Measurements from ENCODE around the gene GPC3. TPM values are rescaled to one million over a fixed set of nuclear protein-coding genes. Genes with fewer than 3 reads are reported as not detected.
A peak's percentile ranks its signal among the peaks of the same experiment; 100 is the strongest.

Gene GPC3
- total RNA-seq, 1 donor, result not detected

DNA sequence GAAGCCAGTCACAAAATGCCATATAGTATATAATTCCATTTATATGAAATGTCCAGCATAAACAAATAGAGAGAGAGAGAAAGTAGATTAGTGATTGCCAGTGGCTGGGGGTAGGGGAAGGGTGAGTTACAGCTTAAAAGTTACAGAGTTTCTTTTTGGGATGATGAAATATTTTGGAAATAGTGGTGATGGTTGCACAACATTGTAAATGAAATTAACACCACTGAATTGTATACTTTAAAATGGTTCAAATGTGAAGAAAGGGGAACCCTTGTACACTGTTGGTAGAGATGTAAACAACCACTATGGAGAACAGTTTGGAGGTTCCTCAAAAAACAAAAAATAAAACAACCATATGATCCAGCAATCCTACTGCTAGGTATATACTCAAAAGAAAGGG, 439.0 kb downstream of the GPC3 start:
- DNase-seq (ENCODE audit: low read depth), result peak; percentile 21

DNA sequence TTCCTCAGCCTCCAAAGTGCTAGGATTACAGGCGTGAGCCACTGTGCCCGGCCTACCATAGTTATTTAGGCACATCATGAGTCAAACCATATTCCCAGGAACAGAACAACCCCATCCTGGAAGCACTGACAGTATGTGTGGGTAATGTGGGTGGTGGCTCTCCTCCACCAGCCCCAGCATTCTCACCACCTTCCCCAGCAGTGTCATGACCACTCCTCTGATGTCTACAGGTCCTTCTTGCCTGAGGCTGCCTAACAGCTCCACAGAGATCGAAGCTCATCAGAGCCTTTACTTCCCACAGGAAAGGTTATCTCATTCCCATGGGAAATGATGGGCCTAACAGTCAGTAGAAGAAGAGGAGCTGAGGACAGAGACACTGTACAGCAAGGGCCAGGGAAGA, 440.6 kb downstream of the GPC3 start:
- no peak for DNase-seq (ENCODE audit: low read depth)

More for the DNA sequence above, 439.0 kb downstream of the GPC3 start:
- TF ChIP-seq, protein P1, sequence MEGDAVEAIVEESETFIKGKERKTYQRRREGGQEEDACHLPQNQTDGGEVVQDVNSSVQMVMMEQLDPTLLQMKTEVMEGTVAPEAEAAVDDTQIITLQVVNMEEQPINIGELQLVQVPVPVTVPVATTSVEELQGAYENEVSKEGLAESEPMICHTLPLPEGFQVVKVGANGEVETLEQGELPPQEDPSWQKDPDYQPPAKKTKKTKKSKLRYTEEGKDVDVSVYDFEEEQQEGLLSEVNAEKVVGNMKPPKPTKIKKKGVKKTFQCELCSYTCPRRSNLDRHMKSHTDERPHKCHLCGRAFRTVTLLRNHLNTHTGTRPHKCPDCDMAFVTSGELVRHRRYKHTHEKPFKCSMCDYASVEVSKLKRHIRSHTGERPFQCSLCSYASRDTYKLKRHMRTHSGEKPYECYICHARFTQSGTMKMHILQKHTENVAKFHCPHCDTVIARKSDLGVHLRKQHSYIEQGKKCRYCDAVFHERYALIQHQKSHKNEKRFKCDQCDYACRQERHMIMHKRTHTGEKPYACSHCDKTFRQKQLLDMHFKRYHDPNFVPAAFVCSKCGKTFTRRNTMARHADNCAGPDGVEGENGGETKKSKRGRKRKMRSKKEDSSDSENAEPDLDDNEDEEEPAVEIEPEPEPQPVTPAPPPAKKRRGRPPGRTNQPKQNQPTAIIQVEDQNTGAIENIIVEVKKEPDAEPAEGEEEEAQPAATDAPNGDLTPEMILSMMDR (IDR thresholded peaks at IDR 0.05; ENCODE audit: insufficient read depth, low read length), result no peak
- H3K4me3 ChIP-seq (ENCODE audit: low read depth, low read length), result no peak overlapping the region

DNA sequence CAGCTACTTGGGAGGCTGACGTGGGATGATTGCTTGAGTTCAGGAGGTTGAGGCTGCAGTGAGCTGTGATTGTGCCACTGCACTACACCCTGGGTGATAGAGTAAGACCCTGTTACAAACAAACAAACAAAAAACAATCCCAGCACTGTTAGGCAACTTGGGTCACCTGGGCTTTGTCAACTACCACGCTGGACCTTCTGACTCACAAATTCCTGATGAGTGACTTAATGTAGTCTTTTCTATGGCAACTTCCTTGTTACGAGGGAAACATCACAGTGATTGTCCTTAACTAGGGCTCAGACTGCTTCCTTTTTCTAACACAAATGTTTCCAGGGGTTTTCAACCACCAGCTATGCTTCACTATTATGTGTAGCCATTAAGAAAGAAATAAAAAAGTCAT, 441.3 kb downstream of the GPC3 start:
- no peak overlapping the region for H3K4me3 ChIP-seq (ENCODE audit: low read depth, low read length)
- peak; percentile 55 for DNase-seq (ENCODE audit: low read depth)
- TF ChIP-seq, protein P1 (IDR thresholded peaks at IDR 0.05; ENCODE audit: insufficient read depth, low read length), result no peak

More for the DNA sequence above, 440.6 kb downstream of the GPC3 start:
- TF ChIP-seq, protein P1 (IDR thresholded peaks at IDR 0.05; ENCODE audit: insufficient read depth, low read length), result no peak
- H3K4me3 ChIP-seq (ENCODE audit: low read depth, low read length), result no peak overlapping the region

DNA sequence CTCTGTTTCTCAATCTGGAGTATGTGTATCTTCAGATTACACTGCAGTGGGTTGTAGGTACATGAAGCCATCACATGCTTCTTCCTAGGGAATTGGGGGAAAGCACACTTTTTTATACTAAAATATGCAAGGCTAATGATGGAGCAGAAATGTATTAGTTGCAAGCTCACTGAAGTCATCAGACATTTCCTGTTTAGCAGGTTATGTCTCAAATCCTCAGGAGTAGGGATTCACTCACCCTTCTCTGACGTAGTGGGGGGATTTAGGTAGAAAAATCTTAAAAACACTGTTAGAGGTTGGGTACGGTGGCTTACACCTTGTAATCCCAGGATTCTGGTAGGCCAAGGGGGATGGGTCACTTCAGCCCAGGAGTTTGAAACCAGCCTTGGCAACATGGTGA, 441.7 kb downstream of the GPC3 start:
- TF ChIP-seq, protein P1 (IDR thresholded peaks at IDR 0.05; ENCODE audit: insufficient read depth, low read length), result no peak
- H3K4me3 ChIP-seq (ENCODE audit: low read depth, low read length), result no peak overlapping the region
- DNase-seq (ENCODE audit: low read depth), result no peak

DNA sequence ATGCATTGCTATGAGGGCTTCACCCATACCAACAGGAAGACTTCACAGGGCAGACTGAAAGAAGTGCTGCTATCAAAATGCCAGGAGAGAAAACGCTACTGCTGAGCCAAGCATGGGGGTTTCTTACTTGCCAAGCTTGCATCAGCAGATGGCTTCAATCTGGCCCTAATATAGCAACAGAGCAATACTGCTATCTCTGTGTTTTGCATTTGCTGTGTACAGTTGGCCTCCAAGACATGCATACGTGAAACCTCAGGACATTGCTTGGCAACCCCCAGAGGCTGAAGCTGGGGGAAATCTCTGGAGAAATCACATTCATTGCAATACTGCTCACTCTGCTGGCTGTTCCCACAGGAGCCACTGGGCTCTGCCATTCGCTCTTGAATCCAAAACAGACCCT, 442.9 kb downstream of the GPC3 start:
- TF ChIP-seq, protein P1 (IDR thresholded peaks at IDR 0.05; ENCODE audit: insufficient read depth, low read length), result no peak
- DNase-seq (ENCODE audit: low read depth), result peak; percentile 74
- no peak overlapping the region for H3K4me3 ChIP-seq (ENCODE audit: low read depth, low read length)

DNA sequence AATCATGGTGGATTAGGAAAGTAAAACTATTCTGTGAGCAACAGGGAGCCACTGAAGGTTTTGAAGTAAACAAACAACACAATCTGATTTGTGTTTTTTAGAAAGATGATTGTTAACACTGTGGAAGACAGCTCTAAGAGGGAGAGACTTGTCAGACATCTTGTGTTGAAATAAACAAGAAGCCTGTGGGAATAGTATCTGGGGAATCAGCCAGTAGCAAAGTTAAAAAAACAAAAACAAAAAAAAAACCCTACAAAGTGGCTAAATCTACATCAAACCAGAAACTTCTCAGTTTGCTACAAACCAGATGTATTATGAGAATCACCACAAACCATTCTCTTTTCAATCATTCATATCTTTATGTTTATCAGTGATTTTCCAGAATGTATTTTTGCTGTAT, 444.4 kb downstream of the GPC3 start:
- DNase-seq (ENCODE audit: low read depth), result no peak

DNA sequence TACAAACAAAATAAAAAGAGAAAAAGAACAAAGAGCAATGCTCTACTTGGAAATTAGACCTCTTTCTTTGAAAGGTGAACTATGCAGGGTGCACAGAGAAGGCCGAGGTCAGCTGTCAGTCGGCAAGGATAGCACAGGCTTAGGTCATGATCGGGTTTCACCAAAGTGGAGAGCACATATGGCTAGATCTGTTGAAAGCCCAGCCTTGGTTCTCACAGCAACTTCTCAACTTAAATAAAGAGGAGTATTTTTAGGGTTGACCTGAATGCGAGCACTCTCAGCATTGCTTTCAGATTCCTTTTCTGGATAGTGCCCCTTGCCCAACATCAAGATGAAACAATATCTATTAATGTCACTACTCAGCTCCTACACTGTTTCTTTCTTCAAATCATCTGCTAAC, 447.2 kb downstream of the GPC3 start:
- DNase-seq (ENCODE audit: low read depth), result no peak
- TF ChIP-seq, protein P1 (IDR thresholded peaks at IDR 0.05; ENCODE audit: insufficient read depth, low read length), result no peak

More for the DNA sequence above, 444.4 kb downstream of the GPC3 start:
- H3K4me3 ChIP-seq (ENCODE audit: low read depth, low read length), result no peak overlapping the region
- TF ChIP-seq, protein P1 (IDR thresholded peaks at IDR 0.05; ENCODE audit: insufficient read depth, low read length), result no peak

More for the DNA sequence above, 447.2 kb downstream of the GPC3 start:
- H3K4me3 ChIP-seq (ENCODE audit: low read depth, low read length), result no peak overlapping the region

All from fibroblast of the aortic adventitia (primary cell).